Gastrocnemius medialis (tissue), 4 donors: ENCODE results near the gene CEP55. TPM values are rescaled to one million over a fixed set of nuclear protein-coding genes. Genes with fewer than 3 reads are reported as not detected.

ENCODE experiments used
- ATAC-seq, 2 donors: fragments of 150-250 bp; one replicate each; pipeline ENCODE4 v1.9.1; 2016
- DNase-seq, 2 donors: peaks; one replicate each; pipeline ENCODE4 v3.0.0-alpha.2; 2019
- H3K27ac ChIP-seq, 4 donors: fragments of 200-600 bp; sonication (generic); 1 replicate in 1 of 4; 2 replicates in 3 of 4; pipeline ENCODE4 v1.5.1; 2016 to 2018; ENCODE audit warnings: mild to moderate bottlenecking in 2 of 4, moderate library complexity in 1 of 4
- H3K27me3 ChIP-seq, 3 donors: fragments of 200-600 bp; sonication (generic) in 2 of 3; 1 replicate in 1 of 3; 2 replicates in 2 of 3; pipeline versions ENCODE4 v1.5.1 to v1.6.0; 2016 to 2019; ENCODE audit warnings: mild to moderate bottlenecking in 1 of 3, moderate library complexity in 1 of 3
- H3K36me3 ChIP-seq, 2 donors: fragments of 200-600 bp; sonication (generic) in 1 of 2; one replicate each; pipeline ENCODE4 v1.5.1; 2017 to 2018
- H3K4me1 ChIP-seq, 2 donors: fragments of 200-600 bp; sonication (generic) in 1 of 2; one replicate each; pipeline ENCODE4 v1.5.1; 2016 to 2017; ENCODE audit warnings: mild to moderate bottlenecking in 2 of 2
- H3K4me3 ChIP-seq, 4 donors: fragments of 200-600 bp; sonication (generic) in 3 of 4; 1 replicate in 1 of 4; 2 replicates in 3 of 4; pipeline ENCODE4 v1.5.1; 2016 to 2019; ENCODE audit warnings: mild to moderate bottlenecking in 2 of 4
- H3K9me3 ChIP-seq, 3 donors: fragments of 200-600 bp; sonication (generic) in 2 of 3; 1 replicate in 1 of 3; 2 replicates in 2 of 3; pipeline ENCODE4 v1.5.1; 2016 to 2019
- CTCF ChIP-seq, 5 experiments: fragments of 450-650 bp in 3 of 5; fragments of 200-600 bp in 2 of 5; sonication (generic) in 2 of 5; IDR thresholded peaks in 4 of 5; conservative IDR thresholded peaks in 1 of 5; 1 replicate in 4 of 5; 2 replicates in 1 of 5; pipeline ENCODE4 v1.5.1; 2016 to 2019; ENCODE audit warnings: antibody characterized with exemption in 5 of 5, mild to moderate bottlenecking in 3 of 5, moderate library complexity in 3 of 5
- POLR2A ChIP-seq, 2 donors: fragments of 450-650 bp; IDR thresholded peaks; one replicate each; pipeline ENCODE4 v1.6.1; 2017; ENCODE audit warnings: antibody characterized with exemption in 2 of 2, mild to moderate bottlenecking in 2 of 2, moderate library complexity in 2 of 2
- in situ Hi-C, 4 donors: fragments of 200-750 bp; cut with MboI; loops; one replicate each; pipeline versions ENCODE4 v1.15.0 to v1.8.0; 2017; ENCODE audit warnings: low sequenced_read_pairs in 4 of 4
- intact Hi-C: fragments of 100-400 bp; cut with DNase I; formaldehyde crosslinking; loops from one replicate; pipeline ENCODE4 v1.15.1; 2023; ENCODE audit warnings: low total_unique reads
- total RNA-seq, 4 donors: library from RNA; depleted of rRNA; stranded (reverse); fragments of >200 nt; gene quantifications; one replicate each; pipeline versions ENCODE4 v1.1.0 to v1.2.3, GENCODE V29; 2016

CEP55 gene
- total RNA-seq, 4 donors from 2014 or later = 0.32 to 0.62 (median 0.37) TPM

- peaks cover 0 to 6% of the 10 kb centered on the region in 2 donors for H3K4me1 ChIP-seq
- no peaks in the 10 kb centered on the region for H3K27me3 ChIP-seq
- H3K27ac ChIP-seq = peak overlapping the region; percentile 3 to 78 (median 69)
- TF ChIP-seq CTCF (IDR thresholded peaks at IDR 0.05 in 4 of 5, conservative IDR thresholded peaks at IDR 0.05 in 1 of 5) = no peak
- TF ChIP-seq POLR2A (IDR thresholded peaks at IDR 0.05) = no peak
- no peak for DNase-seq
- intact Hi-C loops = loop anchor here (2.0 kb wide), 1 partner anchor 207 kb away; the partner anchor contains the start of gene FRA10AC1
- no peaks in the 10 kb centered on the region for H3K36me3 ChIP-seq
- in situ Hi-C loops = no loop called here
- peak overlapping the region; percentile 60 to 89 (median 78) for H3K4me3 ChIP-seq
- no peaks in the 10 kb centered on the region for H3K9me3 ChIP-seq
- peak; percentile 68 to 71 for ATAC-seq
Observed at GRCh38 chr10:93495654-93496321, 624 bp upstream of the CEP55 start.

- ATAC-seq = no peak
- H3K36me3 ChIP-seq = no peaks in the 10 kb centered on the region
- H3K9me3 ChIP-seq = no peaks in the 10 kb centered on the region
- no peak overlapping the region for H3K4me3 ChIP-seq
- no peak for DNase-seq
- peaks cover 0 to 6% of the 10 kb centered on the region in 2 donors for H3K4me1 ChIP-seq
- TF ChIP-seq CTCF (IDR thresholded peaks at IDR 0.05 in 4 of 5, conservative IDR thresholded peaks at IDR 0.05 in 1 of 5) = no peak
- TF ChIP-seq POLR2A (IDR thresholded peaks at IDR 0.05) = no peak
- in situ Hi-C loops = no loop called here
- H3K27ac ChIP-seq = no peak overlapping the region
- intact Hi-C loops = no loop called here
- no peaks in the 10 kb centered on the region for H3K27me3 ChIP-seq
Observed at GRCh38 chr10:93498166-93498565, 1.8 kb downstream of the CEP55 start.

GRCh38 chr10:93501650-93502049 is 5.2 kb downstream of the CEP55 start:
- no peaks in the 10 kb centered on the region for H3K36me3 ChIP-seq
- no peak overlapping the region for H3K27ac ChIP-seq
- intact Hi-C loops = no loop called here
- no peak for TF ChIP-seq CTCF (IDR thresholded peaks at IDR 0.05 in 4 of 5, conservative IDR thresholded peaks at IDR 0.05 in 1 of 5)
- no peak for TF ChIP-seq POLR2A (IDR thresholded peaks at IDR 0.05)
- no peak for ATAC-seq
- no peaks in the 10 kb centered on the region for H3K27me3 ChIP-seq
- DNase-seq = no peak
- no peak overlapping the region for H3K4me3 ChIP-seq
- no peaks in the 10 kb centered on the region for H3K9me3 ChIP-seq
- H3K4me1 ChIP-seq = no peaks in the 10 kb centered on the region
- in situ Hi-C loops = loop anchor here in 1 of 4 donors (25.0 kb wide), 1 partner anchor 414 kb away; no protein-coding TSS in a partner anchor

GRCh38 chr10:93503075-93503474 is 6.7 kb downstream of the CEP55 start:
- no peaks in the 10 kb centered on the region for H3K9me3 ChIP-seq
- intact Hi-C loops (no loop called here), in situ Hi-C loops (loop anchor here in 1 of 4 donors (25.0 kb wide), 1 partner anchor 416 kb away; no protein-coding TSS in a partner anchor)
- H3K4me3 ChIP-seq = no peak overlapping the region
- no peak for TF ChIP-seq POLR2A (IDR thresholded peaks at IDR 0.05)
- no peak for TF ChIP-seq CTCF (IDR thresholded peaks at IDR 0.05 in 4 of 5, conservative IDR thresholded peaks at IDR 0.05 in 1 of 5)
- no peaks in the 10 kb centered on the region for H3K4me1 ChIP-seq
- H3K27ac ChIP-seq = no peak overlapping the region
- DNase-seq = no peak
- no peak for ATAC-seq
- no peaks in the 10 kb centered on the region for H3K27me3 ChIP-seq
- no peaks in the 10 kb centered on the region for H3K36me3 ChIP-seq
